Stimulated activated CD8-positive, alpha-beta memory T cell treated with anti-CD3 and anti-CD28 coated beads, Interleukin-15, amount 100 ng/mL, for 1 hour (primary cell): ENCODE results near the gene CD3D.

Experiments
- DNase-seq: peaks from one replicate; pipeline ENCODE4 v3.0.0-alpha.2; 2020; ENCODE audit warnings: low read depth

CD3D gene

DNA sequence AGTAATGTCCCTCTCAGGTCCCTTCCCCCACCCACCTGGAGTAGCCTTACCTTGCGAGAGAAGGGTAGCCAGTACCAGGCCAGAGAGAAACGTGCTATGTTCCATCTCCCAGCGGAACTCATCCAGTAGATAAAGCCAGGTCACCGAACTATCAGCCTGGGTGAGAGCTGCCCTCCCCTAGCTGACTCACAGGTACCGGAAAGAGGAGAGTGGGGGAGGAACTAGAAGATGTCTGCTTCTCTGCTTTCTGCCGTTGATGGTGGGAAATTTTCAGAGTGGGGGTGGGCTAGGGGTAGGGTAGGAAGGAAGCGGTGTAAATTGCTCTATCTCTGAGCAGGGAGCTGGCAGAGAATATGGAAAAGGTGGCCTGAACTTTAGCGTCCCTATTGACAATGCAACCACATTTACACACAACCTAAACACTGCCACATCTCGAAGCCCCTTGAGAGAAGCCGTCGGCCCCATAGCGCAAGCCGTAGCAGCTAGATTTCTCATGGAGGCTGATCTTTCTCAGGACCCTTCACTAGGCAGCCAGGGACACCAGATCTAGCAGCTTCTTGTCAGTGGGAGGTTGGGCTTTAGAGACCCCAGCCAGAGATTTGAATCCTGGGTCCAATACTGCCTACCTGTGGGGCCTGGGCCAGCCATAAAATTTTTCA is at the start of gene CD3D:
Gene CD3D (minus strand): TSS at position 203 of the 659 bp plus-strand sequence. CDS start 98 bp downstream, at position 105.
- peak; percentile 40 for DNase-seq

DNA sequence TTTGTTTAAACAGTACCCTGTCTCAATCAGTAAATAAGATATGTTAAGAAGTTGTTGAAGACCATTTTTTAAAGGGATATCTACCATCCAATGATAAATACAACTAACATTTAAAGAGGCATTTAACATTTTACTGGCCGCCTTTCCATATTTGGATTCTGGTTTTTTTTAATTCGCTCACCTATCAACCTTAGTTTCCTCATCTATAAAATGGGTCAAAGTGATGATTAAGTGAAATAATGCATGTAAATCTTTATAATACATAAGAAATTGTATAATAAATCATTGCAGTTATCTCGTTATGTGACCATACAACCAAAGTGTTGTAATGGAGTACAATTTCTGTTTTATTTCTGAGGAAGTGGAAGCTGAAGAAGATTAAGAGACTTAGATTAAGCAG is 41.2 kb upstream of the CD3D start:
- DNase-seq = no peak

DNA sequence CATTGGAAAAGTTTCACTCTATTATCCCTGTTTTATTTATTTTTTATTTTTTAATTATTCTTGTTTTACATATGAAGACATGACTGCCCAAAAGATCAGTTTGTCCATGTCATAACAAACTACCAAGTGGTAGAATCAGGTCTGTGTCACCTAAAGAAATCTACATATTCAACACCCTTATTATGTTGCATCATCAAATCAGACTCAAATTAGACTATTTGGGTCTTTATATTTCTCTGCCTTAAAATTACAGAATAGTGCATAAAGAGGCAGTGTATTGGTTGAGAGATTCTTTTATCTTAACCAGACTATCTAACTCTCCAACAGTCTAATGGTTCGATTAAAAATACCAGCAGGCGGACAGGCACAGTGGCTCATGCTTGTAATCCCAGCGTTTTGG is 40.4 kb upstream of the CD3D start:
- no peak for DNase-seq

DNA sequence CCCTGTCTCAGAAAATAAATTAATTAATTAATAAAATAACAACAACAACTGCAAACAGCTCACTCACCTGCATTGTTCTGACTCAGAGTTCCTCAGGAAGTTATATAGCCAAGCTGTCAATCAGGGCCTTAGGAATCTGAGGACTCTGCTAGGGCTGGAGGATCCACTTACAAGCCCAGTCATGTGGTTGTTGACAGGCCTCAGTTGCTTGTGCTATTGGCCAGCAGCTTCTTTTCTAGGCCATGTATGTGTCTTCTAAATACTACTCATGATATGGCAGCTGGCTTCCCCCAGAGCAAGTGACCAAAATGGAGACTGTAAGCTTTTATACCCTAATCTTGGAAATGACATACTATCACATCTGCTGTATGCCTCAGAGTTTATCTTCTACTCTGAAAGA is 38.1 kb upstream of the CD3D start:
- no peak for DNase-seq

DNA sequence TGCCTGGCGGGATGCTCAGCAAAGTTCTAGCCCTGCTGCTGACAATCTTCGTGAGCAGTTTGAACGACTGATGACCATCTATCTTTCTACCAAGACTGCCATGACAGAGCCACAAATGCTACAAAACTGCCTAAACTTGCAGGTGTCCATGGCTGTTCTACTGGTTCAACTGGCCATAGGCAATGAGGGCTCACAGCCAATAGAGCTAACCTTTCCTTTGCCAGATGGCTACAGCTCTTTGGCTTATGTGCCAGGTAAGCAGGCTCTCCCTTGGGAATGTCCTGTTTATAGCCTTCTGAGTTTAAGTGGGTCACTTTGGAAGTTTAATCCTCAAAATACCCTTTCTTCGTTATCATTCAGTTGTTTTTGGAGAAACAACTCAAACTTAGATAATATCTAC is 37.0 kb upstream of the CD3D start:
- no peak for DNase-seq

DNA sequence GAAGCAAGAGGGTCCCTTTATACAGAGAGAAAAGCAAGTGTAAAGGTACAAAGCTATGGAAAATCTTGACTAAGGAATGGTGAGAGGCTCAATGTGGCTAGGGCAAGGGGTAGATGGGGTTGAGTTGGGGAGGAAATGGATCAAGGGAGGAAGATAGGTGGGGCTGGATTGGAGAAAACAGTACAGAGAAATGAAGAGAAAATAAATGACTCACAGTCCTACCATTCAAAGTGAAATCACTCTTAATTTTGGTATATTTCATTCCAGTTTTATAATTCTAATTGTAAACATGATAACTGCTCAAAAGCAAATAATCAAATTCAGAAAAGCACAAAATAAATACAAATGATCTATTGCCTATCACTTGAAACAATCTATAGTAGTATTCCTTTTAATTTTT is 33.5 kb upstream of the CD3D start:
- DNase-seq = no peak

DNA sequence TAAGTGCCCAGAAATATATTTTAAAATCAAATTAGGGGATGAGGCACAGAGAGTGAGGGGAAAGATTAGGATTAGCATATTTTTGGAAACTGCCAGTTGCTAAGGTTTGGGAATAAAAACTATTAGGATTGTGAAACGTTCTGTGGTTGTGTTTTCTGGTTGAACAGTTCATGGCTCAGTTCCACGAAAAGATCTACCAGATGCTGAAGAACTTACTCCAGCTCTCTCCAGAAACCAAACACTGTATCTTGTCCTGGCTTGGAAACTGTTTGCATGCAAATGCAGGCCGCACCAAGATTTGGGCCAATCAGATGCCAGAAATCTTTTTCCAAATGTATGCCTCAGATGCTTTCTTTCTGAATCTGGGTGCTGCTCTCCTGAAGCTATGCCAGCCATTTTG is 32.2 kb upstream of the CD3D start:
- no peak for DNase-seq

DNA sequence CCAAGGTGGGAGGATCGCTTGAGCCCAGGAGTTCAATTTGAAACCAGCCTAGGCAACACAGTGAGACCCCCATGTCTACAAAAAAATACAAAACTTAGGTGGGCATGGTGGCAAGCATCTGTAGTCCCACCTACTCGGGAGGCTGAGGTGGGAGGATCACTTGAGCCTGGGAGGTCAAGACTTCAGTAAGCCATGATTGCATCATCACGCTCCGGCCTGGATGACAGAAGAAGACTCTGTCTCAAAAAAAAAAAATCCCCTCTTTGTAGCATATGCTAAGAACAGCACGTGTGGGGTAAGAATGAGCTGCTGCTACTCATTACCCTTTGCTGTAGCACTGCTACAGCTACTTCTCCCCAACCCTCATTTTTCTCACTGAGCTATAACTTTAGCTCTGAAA is 31.4 kb upstream of the CD3D start:
- DNase-seq = no peak

DNA sequence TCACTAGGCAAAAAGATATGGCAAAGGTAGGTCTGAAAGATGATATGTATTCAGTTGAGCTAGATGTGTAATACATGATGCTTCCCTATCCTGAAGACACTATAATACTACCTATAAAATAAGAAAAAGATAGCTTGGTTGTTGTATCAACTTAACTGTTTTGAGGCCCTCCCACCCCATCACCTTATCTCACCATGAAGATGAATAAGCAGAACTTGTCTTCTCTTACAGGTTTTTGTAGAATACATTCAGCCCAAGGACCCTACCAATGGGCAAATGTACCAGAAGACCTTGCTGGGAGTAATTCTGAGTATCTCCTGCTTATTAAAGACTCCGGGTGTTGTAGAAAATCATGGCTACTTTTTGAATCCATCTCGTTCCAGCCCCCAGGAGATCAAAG is 30.8 kb upstream of the CD3D start:
- no peak for DNase-seq

DNA sequence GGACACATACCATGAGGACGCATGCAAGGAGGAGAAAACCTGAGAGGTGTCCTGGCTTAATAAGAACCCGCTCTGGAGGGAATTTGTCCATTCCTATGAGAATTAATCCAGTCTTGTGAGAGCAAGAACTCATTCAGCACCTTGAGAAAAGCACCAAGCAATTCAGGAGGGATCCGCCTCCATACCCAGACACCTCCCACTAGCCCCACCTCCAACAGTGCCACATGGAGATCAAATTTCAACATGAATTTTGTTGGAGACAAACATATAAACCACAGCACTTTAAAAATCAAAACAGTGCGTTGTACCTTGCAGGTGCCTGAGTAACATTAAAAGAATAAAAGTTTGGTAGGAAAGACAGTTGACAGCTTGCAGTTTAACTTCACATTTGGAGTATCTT is 28.3 kb upstream of the CD3D start:
- no peak for DNase-seq

DNA sequence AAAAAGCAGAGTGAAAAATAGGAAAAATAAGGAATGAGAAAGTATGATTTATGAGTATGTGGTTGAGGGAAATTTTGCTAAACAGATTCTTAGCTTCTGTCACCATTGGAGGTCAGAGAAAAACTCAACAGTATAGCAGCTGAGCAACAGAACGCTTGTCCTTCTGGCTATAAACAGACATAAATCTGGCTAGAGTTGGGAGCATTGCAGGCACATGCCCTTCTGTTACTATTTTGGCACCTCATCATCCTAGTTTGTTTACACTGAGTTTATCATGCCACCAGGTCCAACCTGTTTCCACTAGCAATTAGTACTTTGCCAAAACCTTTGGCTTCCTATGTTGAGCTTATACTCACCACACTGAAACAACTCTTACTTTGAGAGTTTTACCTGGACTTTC is 23.8 kb upstream of the CD3D start:
- DNase-seq = no peak

DNA sequence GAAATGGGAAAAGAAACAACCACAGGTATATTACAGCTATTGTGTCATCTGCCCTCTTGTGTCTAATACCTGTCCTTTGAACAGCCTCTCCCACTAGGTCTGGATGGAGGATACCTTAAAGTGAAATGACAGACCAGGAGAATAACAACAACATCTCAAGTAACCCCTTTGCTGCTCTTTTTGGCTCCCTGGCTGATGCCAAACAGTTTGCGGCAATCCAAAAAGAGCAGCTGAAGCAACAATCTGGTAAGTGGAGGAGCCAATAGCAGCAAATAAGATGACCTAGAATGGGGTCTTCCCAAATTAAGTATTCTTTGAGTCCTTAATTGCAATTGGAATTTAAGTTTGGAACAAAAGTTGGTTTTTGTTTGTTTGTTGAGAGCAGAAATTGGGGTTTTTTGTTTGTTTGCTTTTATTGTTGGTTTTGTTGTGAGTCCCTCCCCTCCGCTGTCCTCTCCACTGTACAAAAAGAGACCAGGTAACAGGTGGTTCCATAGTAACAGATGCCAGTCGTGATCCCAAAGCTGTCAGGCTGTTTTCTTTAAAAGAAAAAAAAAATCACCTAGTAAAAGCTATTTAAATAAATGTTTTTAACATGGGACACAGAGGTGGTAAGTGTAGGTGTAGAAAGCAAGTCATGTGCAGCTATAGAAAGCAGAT is 22.6 kb upstream of the CD3D start:
- no peak for DNase-seq

DNA sequence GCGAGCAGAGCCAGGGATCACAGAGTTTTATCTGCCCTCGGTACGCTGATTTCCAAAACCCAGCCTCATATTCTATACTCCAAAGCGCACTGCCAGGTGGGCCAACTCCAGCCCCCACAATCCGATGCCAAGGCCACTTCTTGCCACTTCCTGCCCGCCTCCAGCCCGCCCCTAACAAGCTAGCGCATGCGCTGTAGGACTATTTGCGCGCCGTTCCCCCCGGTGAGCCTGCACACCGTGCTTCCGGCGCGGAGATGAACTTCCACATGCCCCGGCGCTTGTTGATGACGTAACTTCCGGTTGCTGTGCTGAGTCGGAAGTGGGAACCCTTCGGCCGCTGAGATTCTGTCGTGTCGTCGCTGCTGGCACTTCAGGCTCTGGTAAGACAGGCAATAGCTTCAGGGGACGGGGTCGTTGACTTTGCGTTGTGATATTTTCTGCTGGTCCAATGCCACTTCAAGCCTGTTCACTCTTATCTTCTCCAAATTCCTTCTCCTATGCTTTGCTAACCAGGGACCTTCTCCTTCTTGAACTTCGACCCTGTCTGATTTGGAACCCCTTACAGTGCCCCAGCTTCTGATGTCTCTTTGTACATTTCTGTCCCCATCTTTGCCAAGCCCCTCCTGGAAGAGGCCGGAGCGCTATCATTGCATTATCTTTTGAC is 16.9 kb upstream of the CD3D start, which contains the start of gene UBE4A:
Gene UBE4A (plus strand): TSS at position 306 of the 664 bp plus-strand sequence. CDS start 5,481 bp downstream, outside the sequence.
- peak; percentile 98 for DNase-seq

DNA sequence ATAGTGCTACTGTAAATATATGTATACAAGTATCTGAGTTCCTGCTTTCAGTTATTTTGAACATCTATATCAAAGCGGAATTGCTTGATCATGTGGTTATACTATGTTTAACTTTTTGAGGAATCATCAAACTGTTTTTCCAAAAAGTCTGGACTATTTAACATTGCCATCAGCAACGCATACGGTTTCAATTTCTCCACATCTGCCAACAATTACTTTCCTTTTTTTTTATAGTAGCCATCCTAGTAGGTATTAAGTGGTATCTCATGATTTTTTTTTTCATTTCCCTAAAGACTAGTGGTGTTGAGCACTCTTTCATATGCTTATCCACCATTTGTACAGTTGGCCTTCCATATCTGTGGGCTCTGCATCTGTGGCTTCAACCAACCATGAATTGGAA is 15.6 kb upstream of the CD3D start:
- DNase-seq = no peak

DNA sequence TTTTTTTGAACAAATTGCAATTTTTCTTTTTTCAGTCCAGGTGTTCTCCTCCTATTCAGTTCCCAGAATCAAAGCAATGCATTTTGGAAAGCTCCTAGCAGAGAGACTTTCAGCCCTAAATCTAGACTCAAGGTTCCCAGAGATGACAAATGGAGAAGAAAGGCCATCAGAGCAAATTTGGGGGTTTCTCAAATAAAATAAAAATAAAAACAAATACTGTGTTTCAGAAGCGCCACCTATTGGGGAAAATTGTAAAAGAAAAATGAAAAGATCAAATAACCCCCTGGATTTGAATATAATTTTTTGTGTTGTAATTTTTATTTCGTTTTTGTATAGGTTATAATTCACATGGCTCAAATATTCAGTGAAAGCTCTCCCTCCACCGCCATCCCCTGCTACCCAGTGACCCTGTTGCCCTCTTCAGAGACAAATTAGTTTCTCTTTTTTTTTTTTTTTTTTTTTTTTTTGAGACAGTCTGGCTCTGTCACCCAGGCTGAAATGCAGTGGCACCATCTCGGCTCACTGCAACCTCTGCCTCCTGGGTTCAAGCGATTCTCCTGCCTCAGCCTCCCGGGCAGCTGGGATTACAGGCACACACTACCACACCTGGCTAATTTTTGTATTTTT is 10.7 kb upstream of the CD3D start:
- DNase-seq = no peak

DNA sequence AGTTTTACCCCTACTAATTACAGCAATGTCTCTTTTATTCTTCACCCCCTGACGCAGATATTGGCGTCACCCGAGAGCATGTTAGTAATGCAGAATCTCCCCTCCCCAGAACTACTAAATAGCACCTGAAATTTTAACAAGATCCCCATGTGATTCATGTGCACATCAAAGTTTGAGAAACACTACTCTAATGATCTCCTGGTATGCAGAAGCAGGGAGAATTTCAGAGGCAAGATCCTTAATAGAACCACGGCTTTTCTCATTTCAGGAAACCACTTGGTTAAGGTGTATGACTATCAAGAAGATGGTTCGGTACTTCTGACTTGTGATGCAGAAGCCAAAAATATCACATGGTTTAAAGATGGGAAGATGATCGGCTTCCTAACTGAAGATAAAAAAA is 7.0 kb upstream of the CD3D start:
- DNase-seq = no peak

DNA sequence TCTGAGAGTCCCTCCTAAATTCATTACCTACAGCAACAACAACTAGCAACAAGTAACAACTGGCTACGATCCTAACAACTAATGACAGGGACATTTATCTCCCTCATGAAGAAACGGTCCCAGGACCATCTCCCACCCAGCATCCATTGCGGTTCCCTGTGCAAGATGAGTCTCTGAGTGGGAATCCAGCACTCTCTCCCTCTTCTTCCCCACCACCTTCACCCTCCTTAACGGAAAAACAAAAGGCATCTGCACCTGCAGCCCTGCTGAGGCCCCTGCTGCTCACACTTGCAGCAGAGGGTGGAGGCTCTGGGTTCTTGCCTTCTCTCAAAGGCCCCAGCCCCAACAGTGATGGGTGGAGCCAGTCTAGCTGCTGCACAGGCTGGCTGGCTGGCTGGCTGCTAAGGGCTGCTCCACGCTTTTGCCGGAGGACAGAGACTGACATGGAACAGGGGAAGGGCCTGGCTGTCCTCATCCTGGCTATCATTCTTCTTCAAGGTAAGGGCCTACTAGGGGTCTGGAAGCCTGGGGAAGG is 1.5 kb upstream of the CD3D start, which contains the start of gene CD3G:
Gene CD3G (plus strand): TSS at position 364 of the 535 bp plus-strand sequence. CDS start 80 bp downstream, at position 444.
- peak; percentile 38 for DNase-seq

DNA sequence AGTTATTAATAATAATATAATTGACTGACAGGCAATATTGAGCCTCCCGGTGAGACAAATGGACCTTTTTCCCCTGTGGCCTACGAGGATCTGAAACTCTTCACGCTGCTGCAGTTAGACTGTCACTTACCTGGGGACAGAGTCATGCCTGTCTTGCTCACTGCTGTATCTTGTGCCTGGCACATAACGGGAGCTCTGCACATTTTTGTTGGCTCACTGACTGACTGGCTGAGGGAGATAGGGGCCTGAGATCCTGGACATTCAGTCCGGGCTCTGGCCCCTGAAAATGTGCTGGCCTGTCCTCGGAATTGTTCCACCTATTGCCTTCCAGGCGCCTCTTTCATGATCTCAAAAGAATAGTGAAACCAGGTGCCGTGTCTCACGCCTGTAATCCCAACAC is 743 bp upstream of the CD3D start:
- no peak for DNase-seq

DNA sequence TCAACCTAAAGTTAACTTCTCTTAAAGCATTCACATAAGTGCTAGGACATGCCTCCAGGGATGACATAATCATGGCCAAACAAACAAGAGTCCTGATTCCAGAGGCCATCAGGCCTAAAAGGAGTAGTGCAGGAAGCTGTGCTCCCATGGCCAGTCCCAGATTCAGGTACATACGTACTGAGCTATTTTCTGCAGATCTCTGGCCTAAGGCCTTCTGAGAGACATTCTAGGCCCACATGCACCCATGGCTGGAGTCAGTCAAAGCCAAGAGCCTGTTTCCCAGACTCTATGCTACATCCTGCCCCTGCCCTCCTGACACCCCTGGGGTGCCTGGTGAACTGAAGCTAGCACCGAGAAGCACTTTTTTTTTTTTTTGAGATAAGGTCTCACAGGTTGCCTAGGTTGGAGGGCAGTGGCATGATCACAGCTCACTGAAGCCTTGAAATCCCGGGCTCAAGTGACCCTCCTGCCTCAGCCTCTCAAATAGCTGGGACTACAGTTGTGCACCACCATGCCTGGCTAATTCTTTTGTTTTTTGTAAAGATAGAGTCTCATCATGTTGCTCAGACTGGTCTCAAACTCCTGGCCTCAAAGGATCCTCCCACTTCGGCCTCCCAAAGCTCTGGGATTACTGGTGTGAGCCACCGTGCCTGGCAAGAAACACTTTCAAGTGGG is 553 bp downstream of the CD3D start:
- DNase-seq = no peak

DNA sequence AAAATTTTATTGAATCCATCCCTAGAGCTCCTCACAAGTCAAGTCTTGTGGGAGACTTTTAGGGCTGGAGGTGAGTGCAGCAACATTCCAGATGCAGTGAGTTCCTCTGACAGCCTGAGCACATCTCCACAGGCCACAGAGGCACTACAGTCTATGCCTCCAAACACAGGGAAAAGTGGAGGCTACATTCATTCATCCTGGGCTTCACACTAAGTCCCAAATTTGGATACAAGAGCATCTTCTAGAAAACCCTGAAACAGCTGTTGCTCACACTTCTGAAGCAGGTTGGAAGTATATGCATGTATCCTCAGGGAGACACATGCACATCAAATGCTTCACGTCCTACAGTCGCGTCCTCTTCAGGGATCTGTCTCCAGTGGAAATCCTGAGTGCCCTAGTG is 1.2 kb downstream of the CD3D start:
- no peak for DNase-seq

DNA sequence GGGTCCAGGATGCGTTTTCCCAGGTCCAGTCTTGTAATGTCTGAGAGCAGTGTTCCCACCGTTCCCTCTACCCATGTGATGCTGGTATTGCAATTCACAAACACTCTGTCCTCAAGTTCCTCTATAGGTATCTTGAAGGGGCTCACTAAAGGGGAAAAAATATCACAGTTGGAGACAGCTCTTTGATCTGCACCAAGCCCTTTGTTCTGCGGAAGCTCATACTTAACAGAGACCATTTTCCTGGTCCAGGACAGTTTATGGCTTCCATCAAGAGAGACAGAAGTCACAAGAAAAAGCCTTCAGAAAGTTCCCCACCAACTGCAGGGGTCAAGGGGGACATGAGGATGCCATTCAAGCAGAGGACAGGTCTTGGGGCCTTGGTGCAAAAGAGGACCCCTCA is 2.1 kb downstream of the CD3D start:
- DNase-seq = no peak
